ENCODE results near the gene TMPRSS12. TPM values are rescaled to one million over a fixed set of nuclear protein-coding genes. Genes with fewer than 3 reads are reported as not detected.

Gene TMPRSS12
- total RNA-seq, 1 experiment from 2014 or later = not detected

GRCh38 chr12:50934981-50935807 is 92.5 kb downstream of the TMPRSS12 start:
- Histone ChIP-seq H3K27me3 (ENCODE audit: low read length) (no peaks in the 10 kb centered on the region), H4K20me1 (ENCODE audit: low read length) (no peaks in the 10 kb centered on the region), H3K4me2 (ENCODE audit: low read length) (no peak overlapping the region), H3K79me2 (ENCODE audit: low read length) (no peaks in the 10 kb centered on the region), H3K9me3 (ENCODE audit: low read length) (no peaks in the 10 kb centered on the region), H3K9me2 (replicated peaks; ENCODE audit: low read length) (no peaks in the 10 kb centered on the region), H3K36me3 (ENCODE audit: low read depth, low read length) (no peaks in the 10 kb centered on the region), H3K4me1 (ENCODE audit: insufficient read depth, low read length) (0 out of 2 replicates have a peak, but pooled peaks cover 5% of the 10 kb centered on the region), H3F3A (ENCODE audit: low read length, unreplicated experiment) (no peaks in the 10 kb centered on the region), H3K27ac (ENCODE audit: low read length) (no peak overlapping the region), H2AFZ (ENCODE audit: low read length) (no peak overlapping the region), H3K4me3 (ENCODE audit: low read length) (no peak overlapping the region), H3K9ac (ENCODE audit: low read length) (no peak overlapping the region)
- BruUV-seq (replicated peaks) = no TSS peak
- ChIA-PET CTCF (no interaction called here), POLR2A (ENCODE audit: unreplicated experiment) (no interaction called here)
- no peak for DNase-seq
- intact Hi-C loops (cut with micrococcal nuclease) = no loop called here
- ATAC-seq = no peak
- TF ChIP-seq EZH2 (IDR thresholded peaks at IDR 0.05; ENCODE audit: low read length, unreplicated experiment) (no peak), CTCF (conservative IDR thresholded peaks at IDR 0.05; ENCODE audit: low read depth, low read length) (no peak), EZH2phosphoT487 (IDR thresholded peaks at IDR 0.05; ENCODE audit: borderline replicate concordance, low read length) (no peak)

- Histone ChIP-seq H3K36me3 (ENCODE audit: low read depth, low read length) (no peaks in the 10 kb centered on the region), H3F3A (ENCODE audit: low read length, unreplicated experiment) (no peaks in the 10 kb centered on the region), H3K4me3 (ENCODE audit: low read length) (no peak overlapping the region), H3K9ac (ENCODE audit: low read length) (no peak overlapping the region), H3K9me2 (replicated peaks; ENCODE audit: low read length) (no peaks in the 10 kb centered on the region), H3K79me2 (ENCODE audit: low read length) (no peaks in the 10 kb centered on the region), H4K20me1 (ENCODE audit: low read length) (no peaks in the 10 kb centered on the region), H3K4me2 (ENCODE audit: low read length) (no peak overlapping the region), H3K27me3 (ENCODE audit: low read length) (no peaks in the 10 kb centered on the region), H3K4me1 (ENCODE audit: insufficient read depth, low read length) (0 out of 2 replicates have a peak, but pooled peaks cover 5% of the 10 kb centered on the region), H2AFZ (ENCODE audit: low read length) (no peak overlapping the region), H3K9me3 (ENCODE audit: low read length) (no peaks in the 10 kb centered on the region), H3K27ac (ENCODE audit: low read length) (no peak overlapping the region)
- DNase-seq (no peak), ATAC-seq (no peak)
- intact Hi-C loops (cut with micrococcal nuclease) = no loop called here
- ChIA-PET CTCF (no interaction called here), POLR2A (ENCODE audit: unreplicated experiment) (no interaction called here)
- no TSS peak for BruUV-seq (replicated peaks)
- no peak for TF ChIP-seq EZH2 (IDR thresholded peaks at IDR 0.05; ENCODE audit: low read length, unreplicated experiment)
- TF ChIP-seq CTCF (conservative IDR thresholded peaks at IDR 0.05; ENCODE audit: low read depth, low read length) = no peak
- no peak for TF ChIP-seq EZH2phosphoT487 (IDR thresholded peaks at IDR 0.05; ENCODE audit: borderline replicate concordance, low read length)
Measured at GRCh38 chr12:50936821-50937530, 94.2 kb downstream of the TMPRSS12 start.

Other genes with a start within 250 kb of the TMPRSS12 start
- 46.7 and 67.2 TPM in 2 replicates for gene ATF1, start 78.8 kb upstream of the TMPRSS12 start, total RNA-seq (2014; rRNA removed)
- not detected in 2 replicates for gene HIGD1C, start 109.6 kb downstream of the TMPRSS12 start, total RNA-seq (2014; rRNA removed)
- 28.4 and 38.8 TPM in 2 replicates for gene SLC11A2, start 183.5 kb downstream of the TMPRSS12 start, total RNA-seq (2014; rRNA removed)
- gene LETMD1, start 205.4 kb downstream of the TMPRSS12 start, total RNA-seq (2014; rRNA removed) = 46.9 and 47.1 TPM in 2 replicates
- gene CSRNP2, start 240.7 kb downstream of the TMPRSS12 start, total RNA-seq (2014; rRNA removed) = 18.9 and 23.3 TPM in 2 replicates